GM23338 (cell line): ENCODE data around the gene PTGER2. TPM values are rescaled to one million over a fixed set of nuclear protein-coding genes. Genes with fewer than 3 reads are reported as not detected.

Experiments used
- ATAC-seq: fragments of 200-7000 bp; cut with Tn5 transposase; 3 replicates; pipeline ENCODE4 v1.9.1; 2020
- DNase-seq: peaks from one replicate; pipeline ENCODE4 v3.0.0-alpha.2; 2015; ENCODE audit warnings: low spot score
- H2AFZ ChIP-seq: fragments of 200-600 bp; sonication (generic); 2 replicates; pipeline ENCODE4 v1.8.0; 2016; ENCODE audit warnings: antibody characterized with exemption, mild to moderate bottlenecking, moderate library complexity
- H3F3A ChIP-seq: fragments of 200-600 bp; sonication (generic); replicated peaks from 2 replicates; pipeline ENCODE4 v1.8.0; 2017; ENCODE audit warnings: antibody characterized with exemption, mixed run types, low read depth
- H3K27ac ChIP-seq: fragments of 200-600 bp; sonication (generic); 2 replicates; pipeline ENCODE4 v1.6.1; 2016; ENCODE audit warnings: low read depth
- H3K27me3 ChIP-seq: fragments of 200-600 bp; sonication (generic); 2 replicates; pipeline ENCODE4 v1.8.0; 2016; ENCODE audit warnings: mild to moderate bottlenecking, mixed run types, moderate library complexity; ENCODE audit not compliant: insufficient read depth
- H3K36me3 ChIP-seq: fragments of 200-600 bp; sonication (generic); 2 replicates; pipeline ENCODE4 v1.8.0; 2016; ENCODE audit warnings: mild to moderate bottlenecking; ENCODE audit not compliant: insufficient read depth
- H3K4me1 ChIP-seq: fragments of 200-600 bp; sonication (generic); 2 replicates; pipeline ENCODE4 v1.8.0; 2016; ENCODE audit warnings: mild to moderate bottlenecking, moderate library complexity; ENCODE audit not compliant: insufficient read depth
- H3K4me2 ChIP-seq: fragments of 200-600 bp; sonication (generic); 2 replicates; pipeline ENCODE4 v1.7.1; 2017; ENCODE audit warnings: mixed run types
- H3K4me3 ChIP-seq: fragments of 200-600 bp; sonication (generic); 2 replicates; pipeline ENCODE4 v1.6.1; 2016; ENCODE audit warnings: mixed run types
- H3K79me2 ChIP-seq: fragments of 200-600 bp; sonication (generic); replicated peaks from 2 replicates; pipeline ENCODE4 v1.8.0; 2017; ENCODE audit warnings: mild to moderate bottlenecking; ENCODE audit not compliant: insufficient read depth
- H3K9me2 ChIP-seq: fragments of 200-600 bp; sonication (generic); 2 replicates; pipeline ENCODE4 v1.8.0; 2017; ENCODE audit not compliant: insufficient read depth
- H4K20me1 ChIP-seq: fragments of 200-600 bp; sonication (generic); replicated peaks from 2 replicates; pipeline ENCODE4 v1.8.0; 2017; ENCODE audit warnings: mild to moderate bottlenecking; ENCODE audit not compliant: insufficient read depth
- H3K27ac Mint-ChIP-seq: 2 replicates; pipeline ENCODE4 v1.8.0; 2020; ENCODE audit warnings: inconsistent platforms, mild to moderate bottlenecking, moderate library complexity, mixed read lengths
- H3K27me3 Mint-ChIP-seq: 3 replicates; pipeline ENCODE4 v1.8.0; 2022; ENCODE audit warnings: low read depth, mild to moderate bottlenecking, moderate library complexity, mixed read lengths, inconsistent platforms; ENCODE audit not compliant: insufficient read depth, poor library complexity
- H3K36me3 Mint-ChIP-seq: 3 replicates; pipeline ENCODE4 v1.8.0; 2021; ENCODE audit warnings: low read depth, mild to moderate bottlenecking, inconsistent platforms, moderate library complexity, mixed read lengths
- H3K4me1 Mint-ChIP-seq: 3 replicates; pipeline ENCODE4 v1.8.0; 2020; ENCODE audit warnings: mild to moderate bottlenecking, inconsistent platforms, mixed read lengths
- H3K4me3 Mint-ChIP-seq: 3 replicates; pipeline ENCODE4 v1.8.0; 2021; ENCODE audit warnings: moderate library complexity, mild to moderate bottlenecking, inconsistent platforms, mixed read lengths
- H3K9me3 Mint-ChIP-seq: 3 replicates; pipeline ENCODE4 v1.8.0; 2020; ENCODE audit warnings: moderate library complexity, mild to moderate bottlenecking, inconsistent platforms, mixed read lengths
- CREB1 ChIP-seq: fragments of 250-450 bp; sonication (Bioruptor Pico); IDR thresholded peaks from 2 replicates; pipeline ENCODE4 v1.5.0; 2020; ENCODE audit warnings: low read depth, mild to moderate bottlenecking, moderate library complexity
- EZH2 ChIP-seq: fragments of 200-600 bp; sonication (generic); IDR thresholded peaks from one replicate; pipeline ENCODE4 v1.8.0; 2017; ENCODE audit warnings: antibody characterized with exemption, mild to moderate bottlenecking, low read depth; ENCODE audit not compliant: unreplicated experiment
- EZH2phosphoT487 ChIP-seq: fragments of 200-600 bp; sonication (generic); IDR thresholded peaks from one replicate; pipeline ENCODE4 v1.8.1; 2018; ENCODE audit warnings: antibody characterized with exemption; ENCODE audit not compliant: unreplicated experiment
- JUNB ChIP-seq: IDR thresholded peaks from one replicate; pipeline ENCODE4 v1.6.1; 2016; ENCODE audit warnings: antibody characterized with exemption; ENCODE audit not compliant: unreplicated experiment
- NANOG ChIP-seq: IDR thresholded peaks from 2 replicates; pipeline ENCODE4 v1.6.1; 2016; ENCODE audit warnings: antibody characterized with exemption, borderline replicate concordance
- POLR2AphosphoS5 ChIP-seq: IDR thresholded peaks from 2 replicates; pipeline ENCODE4 v1.6.1; 2016; ENCODE audit warnings: antibody characterized with exemption, low read depth
- STAT1 ChIP-seq: IDR thresholded peaks from one replicate; pipeline ENCODE4 v1.6.1; 2016; ENCODE audit warnings: antibody characterized with exemption; ENCODE audit not compliant: unreplicated experiment
- ZNF114 ChIP-seq: fragments of 250-450 bp; sonication (Bioruptor Pico); IDR thresholded peaks from 2 replicates; pipeline ENCODE4 v1.5.0; 2020; ENCODE audit warnings: mild to moderate bottlenecking, moderate library complexity
- ZNF331 ChIP-seq: fragments of 250-450 bp; sonication (Bioruptor Pico); IDR thresholded peaks from 2 replicates; pipeline ENCODE4 v1.5.0; 2020; ENCODE audit warnings: low read depth, mild to moderate bottlenecking, moderate library complexity
- polyA plus RNA-seq: library from polyadenylated mRNA; unstranded; fragments of >200 nt; fragmentation: Nextera tagmentation; extraction: Ambion mirVana; gene quantifications from 2 replicates; pipeline ENCODE4 v1.2.1, GENCODE V29; 2016
- total RNA-seq: library from RNA; depleted of rRNA; stranded (reverse); fragments of >200 nt; shearing (Covaris generic); gene quantifications from 2 replicates; pipeline ENCODE4 v1.2.3, GENCODE V29; 2014
- TF ChIP-seq, protein P1 (sequence below), 2 experiments: fragments of 200-600 bp in 1 of 2; sonication (generic) in 1 of 2; conservative IDR thresholded peaks; 2 replicates each; pipeline versions ENCODE4 v1.5.1 to v1.6.1; 2016 to 2017; ENCODE audit warnings: antibody characterized with exemption in 2 of 2, low read depth in 2 of 2, mild to moderate bottlenecking in 2 of 2, moderate library complexity in 1 of 2
- TF ChIP-seq, protein P2 (sequence below): fragments of 250-450 bp; sonication (Bioruptor Pico); IDR thresholded peaks from 2 replicates; pipeline ENCODE4 v1.5.0; 2020; ENCODE audit warnings: mild to moderate bottlenecking, moderate library complexity
- TF ChIP-seq, protein P3 (sequence below): IDR thresholded peaks from one replicate; pipeline ENCODE4 v1.6.1; 2018; ENCODE audit warnings: antibody characterized with exemption; ENCODE audit not compliant: unreplicated experiment
- TF ChIP-seq, protein P4 (sequence below): IDR thresholded peaks from 2 replicates; pipeline ENCODE4 v1.6.1; 2016; ENCODE audit warnings: antibody characterized with exemption

The PTGER2 gene
- total and polyA plus RNA-seq, 2 experiments from 2014 or later, result 1.3 TPM

- H3K4me2 ChIP-seq, result no peak overlapping the region
- Mint-ChIP-seq H3K27ac (no peak overlapping the region), H3K9me3 (no peaks in the 10 kb centered on the region), H3K27me3 (peaks cover 2% of the 10 kb centered on the region), H3K4me3 (no peak overlapping the region), H3K36me3 (no peaks in the 10 kb centered on the region), H3K4me1 (no peaks in the 10 kb centered on the region)
- no peak overlapping the region for H3K4me3 ChIP-seq
- no peaks in the 10 kb centered on the region for H3K27me3 ChIP-seq
- H3F3A ChIP-seq, result no peaks in the 10 kb centered on the region
- peak; percentile 21 for DNase-seq
- H3K9me2 ChIP-seq, result no peaks in the 10 kb centered on the region
- no peaks in the 10 kb centered on the region for H3K79me2 ChIP-seq
- H4K20me1 ChIP-seq, result no peaks in the 10 kb centered on the region
- no peak overlapping the region for H3K27ac ChIP-seq
- ATAC-seq, result peak; percentile 45; the same call in 2 of the 3 replicates
- H3K36me3 ChIP-seq, result no peaks in the 10 kb centered on the region
- TF ChIP-seq JUNB, result no peak
- TF ChIP-seq CREB1 (CRISPR knock-in tag), result no peak
- no peak for TF ChIP-seq ZNF114 (CRISPR knock-in tag)
- no peak for TF ChIP-seq NANOG
- TF ChIP-seq POLR2AphosphoS5, result no peak
- TF ChIP-seq EZH2phosphoT487, result no peak
- no peak for TF ChIP-seq STAT1
- no peak for TF ChIP-seq ZNF331 (CRISPR knock-in tag)
- TF ChIP-seq, protein P1, sequence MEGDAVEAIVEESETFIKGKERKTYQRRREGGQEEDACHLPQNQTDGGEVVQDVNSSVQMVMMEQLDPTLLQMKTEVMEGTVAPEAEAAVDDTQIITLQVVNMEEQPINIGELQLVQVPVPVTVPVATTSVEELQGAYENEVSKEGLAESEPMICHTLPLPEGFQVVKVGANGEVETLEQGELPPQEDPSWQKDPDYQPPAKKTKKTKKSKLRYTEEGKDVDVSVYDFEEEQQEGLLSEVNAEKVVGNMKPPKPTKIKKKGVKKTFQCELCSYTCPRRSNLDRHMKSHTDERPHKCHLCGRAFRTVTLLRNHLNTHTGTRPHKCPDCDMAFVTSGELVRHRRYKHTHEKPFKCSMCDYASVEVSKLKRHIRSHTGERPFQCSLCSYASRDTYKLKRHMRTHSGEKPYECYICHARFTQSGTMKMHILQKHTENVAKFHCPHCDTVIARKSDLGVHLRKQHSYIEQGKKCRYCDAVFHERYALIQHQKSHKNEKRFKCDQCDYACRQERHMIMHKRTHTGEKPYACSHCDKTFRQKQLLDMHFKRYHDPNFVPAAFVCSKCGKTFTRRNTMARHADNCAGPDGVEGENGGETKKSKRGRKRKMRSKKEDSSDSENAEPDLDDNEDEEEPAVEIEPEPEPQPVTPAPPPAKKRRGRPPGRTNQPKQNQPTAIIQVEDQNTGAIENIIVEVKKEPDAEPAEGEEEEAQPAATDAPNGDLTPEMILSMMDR (conservative IDR thresholded peaks at IDR 0.05; ENCODE audit: low read depth in 2 of 2), result no peak
- TF ChIP-seq EZH2, result no peak
- TF ChIP-seq, protein P2, sequence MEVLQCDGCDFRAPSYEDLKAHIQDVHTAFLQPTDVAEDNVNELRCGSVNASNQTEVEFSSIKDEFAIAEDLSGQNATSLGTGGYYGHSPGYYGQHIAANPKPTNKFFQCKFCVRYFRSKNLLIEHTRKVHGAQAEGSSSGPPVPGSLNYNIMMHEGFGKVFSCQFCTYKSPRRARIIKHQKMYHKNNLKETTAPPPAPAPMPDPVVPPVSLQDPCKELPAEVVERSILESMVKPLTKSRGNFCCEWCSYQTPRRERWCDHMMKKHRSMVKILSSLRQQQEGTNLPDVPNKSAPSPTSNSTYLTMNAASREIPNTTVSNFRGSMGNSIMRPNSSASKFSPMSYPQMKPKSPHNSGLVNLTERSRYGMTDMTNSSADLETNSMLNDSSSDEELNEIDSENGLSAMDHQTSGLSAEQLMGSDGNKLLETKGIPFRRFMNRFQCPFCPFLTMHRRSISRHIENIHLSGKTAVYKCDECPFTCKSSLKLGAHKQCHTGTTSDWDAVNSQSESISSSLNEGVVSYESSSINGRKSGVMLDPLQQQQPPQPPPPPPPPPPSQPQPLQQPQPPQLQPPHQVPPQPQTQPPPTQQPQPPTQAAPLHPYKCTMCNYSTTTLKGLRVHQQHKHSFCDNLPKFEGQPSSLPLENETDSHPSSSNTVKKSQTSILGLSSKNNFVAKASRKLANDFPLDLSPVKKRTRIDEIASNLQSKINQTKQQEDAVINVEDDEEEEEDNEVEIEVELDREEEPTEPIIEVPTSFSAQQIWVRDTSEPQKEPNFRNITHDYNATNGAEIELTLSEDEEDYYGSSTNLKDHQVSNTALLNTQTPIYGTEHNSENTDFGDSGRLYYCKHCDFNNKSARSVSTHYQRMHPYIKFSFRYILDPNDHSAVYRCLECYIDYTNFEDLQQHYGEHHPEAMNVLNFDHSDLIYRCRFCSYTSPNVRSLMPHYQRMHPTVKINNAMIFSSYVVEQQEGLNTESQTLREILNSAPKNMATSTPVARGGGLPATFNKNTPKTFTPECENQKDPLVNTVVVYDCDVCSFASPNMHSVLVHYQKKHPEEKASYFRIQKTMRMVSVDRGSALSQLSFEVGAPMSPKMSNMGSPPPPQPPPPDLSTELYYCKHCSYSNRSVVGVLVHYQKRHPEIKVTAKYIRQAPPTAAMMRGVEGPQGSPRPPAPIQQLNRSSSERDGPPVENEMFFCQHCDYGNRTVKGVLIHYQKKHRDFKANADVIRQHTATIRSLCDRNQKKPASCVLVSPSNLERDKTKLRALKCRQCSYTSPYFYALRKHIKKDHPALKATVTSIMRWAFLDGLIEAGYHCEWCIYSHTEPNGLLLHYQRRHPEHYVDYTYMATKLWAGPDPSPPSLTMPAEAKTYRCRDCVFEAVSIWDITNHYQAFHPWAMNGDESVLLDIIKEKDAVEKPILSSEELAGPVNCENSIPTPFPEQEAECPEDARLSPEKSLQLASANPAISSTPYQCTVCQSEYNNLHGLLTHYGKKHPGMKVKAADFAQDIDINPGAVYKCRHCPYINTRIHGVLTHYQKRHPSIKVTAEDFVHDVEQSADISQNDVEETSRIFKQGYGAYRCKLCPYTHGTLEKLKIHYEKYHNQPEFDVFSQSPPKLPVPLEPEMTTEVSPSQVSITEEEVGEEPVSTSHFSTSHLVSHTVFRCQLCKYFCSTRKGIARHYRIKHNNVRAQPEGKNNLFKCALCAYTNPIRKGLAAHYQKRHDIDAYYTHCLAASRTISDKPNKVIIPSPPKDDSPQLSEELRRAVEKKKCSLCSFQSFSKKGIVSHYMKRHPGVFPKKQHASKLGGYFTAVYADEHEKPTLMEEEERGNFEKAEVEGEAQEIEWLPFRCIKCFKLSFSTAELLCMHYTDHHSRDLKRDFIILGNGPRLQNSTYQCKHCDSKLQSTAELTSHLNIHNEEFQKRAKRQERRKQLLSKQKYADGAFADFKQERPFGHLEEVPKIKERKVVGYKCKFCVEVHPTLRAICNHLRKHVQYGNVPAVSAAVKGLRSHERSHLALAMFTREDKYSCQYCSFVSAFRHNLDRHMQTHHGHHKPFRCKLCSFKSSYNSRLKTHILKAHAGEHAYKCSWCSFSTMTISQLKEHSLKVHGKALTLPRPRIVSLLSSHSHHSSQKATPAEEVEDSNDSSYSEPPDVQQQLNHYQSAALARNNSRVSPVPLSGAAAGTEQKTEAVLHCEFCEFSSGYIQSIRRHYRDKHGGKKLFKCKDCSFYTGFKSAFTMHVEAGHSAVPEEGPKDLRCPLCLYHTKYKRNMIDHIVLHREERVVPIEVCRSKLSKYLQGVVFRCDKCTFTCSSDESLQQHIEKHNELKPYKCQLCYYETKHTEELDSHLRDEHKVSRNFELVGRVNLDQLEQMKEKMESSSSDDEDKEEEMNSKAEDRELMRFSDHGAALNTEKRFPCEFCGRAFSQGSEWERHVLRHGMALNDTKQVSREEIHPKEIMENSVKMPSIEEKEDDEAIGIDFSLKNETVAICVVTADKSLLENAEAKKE (CRISPR knock-in tag), result no peak
- TF ChIP-seq, protein P3, sequence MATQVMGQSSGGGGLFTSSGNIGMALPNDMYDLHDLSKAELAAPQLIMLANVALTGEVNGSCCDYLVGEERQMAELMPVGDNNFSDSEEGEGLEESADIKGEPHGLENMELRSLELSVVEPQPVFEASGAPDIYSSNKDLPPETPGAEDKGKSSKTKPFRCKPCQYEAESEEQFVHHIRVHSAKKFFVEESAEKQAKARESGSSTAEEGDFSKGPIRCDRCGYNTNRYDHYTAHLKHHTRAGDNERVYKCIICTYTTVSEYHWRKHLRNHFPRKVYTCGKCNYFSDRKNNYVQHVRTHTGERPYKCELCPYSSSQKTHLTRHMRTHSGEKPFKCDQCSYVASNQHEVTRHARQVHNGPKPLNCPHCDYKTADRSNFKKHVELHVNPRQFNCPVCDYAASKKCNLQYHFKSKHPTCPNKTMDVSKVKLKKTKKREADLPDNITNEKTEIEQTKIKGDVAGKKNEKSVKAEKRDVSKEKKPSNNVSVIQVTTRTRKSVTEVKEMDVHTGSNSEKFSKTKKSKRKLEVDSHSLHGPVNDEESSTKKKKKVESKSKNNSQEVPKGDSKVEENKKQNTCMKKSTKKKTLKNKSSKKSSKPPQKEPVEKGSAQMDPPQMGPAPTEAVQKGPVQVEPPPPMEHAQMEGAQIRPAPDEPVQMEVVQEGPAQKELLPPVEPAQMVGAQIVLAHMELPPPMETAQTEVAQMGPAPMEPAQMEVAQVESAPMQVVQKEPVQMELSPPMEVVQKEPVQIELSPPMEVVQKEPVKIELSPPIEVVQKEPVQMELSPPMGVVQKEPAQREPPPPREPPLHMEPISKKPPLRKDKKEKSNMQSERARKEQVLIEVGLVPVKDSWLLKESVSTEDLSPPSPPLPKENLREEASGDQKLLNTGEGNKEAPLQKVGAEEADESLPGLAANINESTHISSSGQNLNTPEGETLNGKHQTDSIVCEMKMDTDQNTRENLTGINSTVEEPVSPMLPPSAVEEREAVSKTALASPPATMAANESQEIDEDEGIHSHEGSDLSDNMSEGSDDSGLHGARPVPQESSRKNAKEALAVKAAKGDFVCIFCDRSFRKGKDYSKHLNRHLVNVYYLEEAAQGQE, result no peak
- TF ChIP-seq, protein P4, sequence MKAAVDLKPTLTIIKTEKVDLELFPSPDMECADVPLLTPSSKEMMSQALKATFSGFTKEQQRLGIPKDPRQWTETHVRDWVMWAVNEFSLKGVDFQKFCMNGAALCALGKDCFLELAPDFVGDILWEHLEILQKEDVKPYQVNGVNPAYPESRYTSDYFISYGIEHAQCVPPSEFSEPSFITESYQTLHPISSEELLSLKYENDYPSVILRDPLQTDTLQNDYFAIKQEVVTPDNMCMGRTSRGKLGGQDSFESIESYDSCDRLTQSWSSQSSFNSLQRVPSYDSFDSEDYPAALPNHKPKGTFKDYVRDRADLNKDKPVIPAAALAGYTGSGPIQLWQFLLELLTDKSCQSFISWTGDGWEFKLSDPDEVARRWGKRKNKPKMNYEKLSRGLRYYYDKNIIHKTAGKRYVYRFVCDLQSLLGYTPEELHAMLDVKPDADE, result no peak
- peak overlapping the region; percentile 8; the same call in 1 of the 2 replicates for H2AFZ ChIP-seq
- H3K4me1 ChIP-seq, result no peaks in the 10 kb centered on the region
Measured at GRCh38 chr14:52360831-52361230, 46.7 kb downstream of the PTGER2 start.
